Measurements from ENCODE around the gene OR2T29. TPM values are rescaled to one million over a fixed set of nuclear protein-coding genes. Genes with fewer than 3 reads are reported as not detected.

The OR2T29 gene
- total RNA-seq, 1 donor from 2014 or later, result not detected

DNA sequence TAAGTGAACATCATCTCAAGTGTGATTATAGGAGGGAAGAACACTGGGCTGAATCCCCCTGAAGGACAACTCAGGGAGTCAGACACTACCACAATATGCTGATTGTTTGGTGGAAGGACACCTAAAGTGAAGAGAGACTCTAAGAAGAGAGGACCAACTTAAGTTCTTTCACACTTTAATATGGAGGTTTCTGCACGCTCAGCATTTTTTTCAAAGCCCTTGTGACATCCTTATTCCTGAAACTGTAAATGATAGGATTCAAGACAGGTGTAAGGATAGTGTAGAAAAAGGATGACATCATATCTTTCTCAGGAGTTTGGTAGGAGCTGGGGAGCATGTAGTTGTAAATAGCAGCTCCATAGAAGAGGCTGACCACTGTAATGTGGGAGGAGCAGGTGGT lies 30.1 kb upstream of the OR2T29 start:
- H3K9me3 ChIP-seq (ENCODE audit: low read depth), result peaks cover 36% of the 10 kb centered on the region
- no peaks in the 10 kb centered on the region for H3K27me3 ChIP-seq
- H4K20me1 ChIP-seq (ENCODE audit: low read depth), result no peaks in the 10 kb centered on the region
- Mint-ChIP-seq H3K4me1 (no peaks in the 10 kb centered on the region), H3K9me3 (peaks cover 10% of the 10 kb centered on the region), H3K4me3 (no peak overlapping the region), H3K27ac (no peak overlapping the region), H3K36me3 (no peaks in the 10 kb centered on the region), H3K27me3 (ENCODE audit: insufficient read depth, low read depth) (peaks cover 2% of the 10 kb centered on the region)
- H3K4me2 ChIP-seq, result no peak overlapping the region
- peaks cover 2% of the 10 kb centered on the region for H3K36me3 ChIP-seq
- H3K9ac ChIP-seq, result no peak overlapping the region
- no peaks in the 10 kb centered on the region for H3K4me1 ChIP-seq
- DNase-seq (ENCODE audit: low spot score), result no peak
- H2AFZ ChIP-seq (replicated peaks), result no peak overlapping the region
- no peaks in the 10 kb centered on the region for H3K79me2 ChIP-seq (ENCODE audit: low read depth)
- TF ChIP-seq EZH2phosphoT487 (IDR thresholded peaks at IDR 0.05), result no peak
- TF ChIP-seq CTCF (IDR thresholded peaks at IDR 0.05), result no peak
- no peak for TF ChIP-seq EZH2 (IDR thresholded peaks at IDR 0.05)
- H3K4me3 ChIP-seq, result no peak overlapping the region
- no peak overlapping the region for H3K27ac ChIP-seq
- no peaks in the 10 kb centered on the region for H3F3A ChIP-seq (ENCODE audit: low read depth)

DNA sequence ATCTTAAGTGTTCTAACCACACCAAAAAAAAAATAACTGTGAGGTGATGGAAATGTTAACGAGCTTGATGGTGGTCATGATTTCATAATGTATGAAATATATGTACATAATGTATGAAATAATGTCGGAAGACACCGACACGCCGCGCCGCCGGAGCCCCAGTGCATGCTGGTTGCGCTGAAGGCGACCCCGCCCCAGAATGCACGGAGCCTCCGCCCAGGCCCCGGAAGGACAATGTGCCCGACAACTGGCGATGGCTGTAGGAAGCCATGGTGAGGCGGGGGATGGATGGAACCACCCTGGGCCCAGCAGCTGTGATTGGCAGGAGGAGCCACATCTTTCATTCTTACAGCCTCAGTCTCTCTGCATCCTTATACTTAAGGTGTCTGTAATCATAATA lies 27.5 kb upstream of the OR2T29 start:
- Mint-ChIP-seq H3K27ac (no peak overlapping the region), H3K4me1 (no peaks in the 10 kb centered on the region), H3K36me3 (no peaks in the 10 kb centered on the region), H3K9me3 (peaks cover 13% of the 10 kb centered on the region), H3K4me3 (no peak overlapping the region), H3K27me3 (ENCODE audit: insufficient read depth, low read depth) (peaks cover 2% of the 10 kb centered on the region)
- Histone ChIP-seq H3K4me1 (no peaks in the 10 kb centered on the region), H4K20me1 (ENCODE audit: low read depth) (no peaks in the 10 kb centered on the region), H3K9ac (no peak overlapping the region), H3F3A (ENCODE audit: low read depth) (no peaks in the 10 kb centered on the region), H2AFZ (replicated peaks) (no peak overlapping the region), H3K4me3 (no peak overlapping the region), H3K27me3 (no peaks in the 10 kb centered on the region), H3K4me2 (no peak overlapping the region), H3K9me3 (ENCODE audit: low read depth) (peaks cover 52% of the 10 kb centered on the region), H3K79me2 (ENCODE audit: low read depth) (no peaks in the 10 kb centered on the region), H3K36me3 (peaks cover 2% of the 10 kb centered on the region), H3K27ac (no peak overlapping the region)
- DNase-seq (ENCODE audit: low spot score), result no peak
- TF ChIP-seq EZH2 (IDR thresholded peaks at IDR 0.05) (no peak), CTCF (IDR thresholded peaks at IDR 0.05) (no peak), EZH2phosphoT487 (IDR thresholded peaks at IDR 0.05) (no peak)

- no peak overlapping the region for H3K4me3 Mint-ChIP-seq
- H3K79me2 ChIP-seq (ENCODE audit: low read depth), result no peaks in the 10 kb centered on the region
- H3K4me2 ChIP-seq, result no peak overlapping the region
- H3K36me3 ChIP-seq, result peaks cover 2% of the 10 kb centered on the region
- no peaks in the 10 kb centered on the region for H3K27me3 ChIP-seq
- H3K4me1 Mint-ChIP-seq, result no peaks in the 10 kb centered on the region
- no peak overlapping the region for H3K27ac ChIP-seq
- peaks cover 2% of the 10 kb centered on the region for H3K27me3 Mint-ChIP-seq (ENCODE audit: insufficient read depth, low read depth)
- H3K4me3 ChIP-seq, result no peak overlapping the region
- H2AFZ ChIP-seq (replicated peaks), result no peak overlapping the region
- H3K4me1 ChIP-seq, result no peaks in the 10 kb centered on the region
- DNase-seq (ENCODE audit: low spot score), result no peak
- TF ChIP-seq EZH2phosphoT487 (IDR thresholded peaks at IDR 0.05) (no peak), CTCF (IDR thresholded peaks at IDR 0.05) (no peak), EZH2 (IDR thresholded peaks at IDR 0.05) (no peak)
- peaks cover 47% of the 10 kb centered on the region for H3K9me3 ChIP-seq (ENCODE audit: low read depth)
- no peak overlapping the region for H3K27ac Mint-ChIP-seq
- H3F3A ChIP-seq (ENCODE audit: low read depth), result no peaks in the 10 kb centered on the region
- no peak overlapping the region for H3K9ac ChIP-seq
- H3K36me3 Mint-ChIP-seq, result no peaks in the 10 kb centered on the region
- H3K9me3 Mint-ChIP-seq, result peaks cover 16% of the 10 kb centered on the region
- H4K20me1 ChIP-seq (ENCODE audit: low read depth), result no peaks in the 10 kb centered on the region
Observed at GRCh38 chr1:248589334-248589733, 26.8 kb upstream of the OR2T29 start.
